SK-N-SH treated with all-trans-retinoic acid at 6 μM for 48 hours (cell line): Measurements from ENCODE around the gene RAI14.

Experiments used
- ARNTL ChIP-seq: fragments of 450-650 bp; formaldehyde crosslinking; IDR thresholded peaks from 2 replicates; pipeline ENCODE4 v1.5.0; 2020; ENCODE audit warnings: low read depth, mild to moderate bottlenecking, moderate library complexity, borderline replicate concordance
- CSDC2 ChIP-seq: fragments of 250-450 bp; sonication (Bioruptor Pico); IDR thresholded peaks from 2 replicates; pipeline ENCODE4 v1.5.0; 2020; ENCODE audit warnings: mild to moderate bottlenecking, moderate library complexity
- GLIS3 ChIP-seq: fragments of 250-450 bp; sonication (Bioruptor Pico); IDR thresholded peaks from 2 replicates; pipeline ENCODE4 v1.5.0; 2020; ENCODE audit warnings: mild to moderate bottlenecking, moderate library complexity
- PATZ1 ChIP-seq: fragments of 250-450 bp; sonication (Bioruptor Pico); IDR thresholded peaks from 2 replicates; pipeline ENCODE4 v1.8.0; 2020; ENCODE audit warnings: mild to moderate bottlenecking, moderate library complexity, borderline replicate concordance
- POU6F1 ChIP-seq: fragments of 250-450 bp; sonication (Bioruptor Pico); IDR thresholded peaks from 2 replicates; pipeline ENCODE4 v1.8.0; 2021; ENCODE audit warnings: low read depth, mild to moderate bottlenecking, moderate library complexity, borderline replicate concordance
- PPARA ChIP-seq: fragments of 250-450 bp; sonication (Bioruptor Pico); IDR thresholded peaks from 2 replicates; pipeline ENCODE4 v1.5.0; 2020; ENCODE audit warnings: mild to moderate bottlenecking, borderline replicate concordance
- RARB ChIP-seq: fragments of 250-450 bp; sonication (Bioruptor Pico); IDR thresholded peaks from 2 replicates; pipeline ENCODE4 v1.8.0; 2021; ENCODE audit warnings: mild to moderate bottlenecking, moderate library complexity
- ZC3H10 ChIP-seq: fragments of 250-450 bp; sonication (Bioruptor Pico); IDR thresholded peaks from 2 replicates; pipeline ENCODE4 v1.5.1; 2021; ENCODE audit warnings: mild to moderate bottlenecking, moderate library complexity
- ZFP3 ChIP-seq: fragments of 250-450 bp; sonication (Bioruptor Pico); IDR thresholded peaks from 2 replicates; pipeline ENCODE4 v1.5.0; 2020; ENCODE audit warnings: mild to moderate bottlenecking, moderate library complexity
- ZFP30 ChIP-seq: fragments of 450-650 bp; formaldehyde crosslinking; IDR thresholded peaks from 2 replicates; pipeline ENCODE4 v1.5.0; 2022; ENCODE audit warnings: mild to moderate bottlenecking, moderate library complexity
- ZNF565 ChIP-seq: fragments of 450-650 bp; formaldehyde crosslinking; conservative IDR thresholded peaks from 2 replicates; pipeline ENCODE4 v1.5.0; 2020; ENCODE audit warnings: low read depth, mild to moderate bottlenecking, moderate library complexity
- ZNF8 ChIP-seq: fragments of 450-650 bp; formaldehyde crosslinking; IDR thresholded peaks from 2 replicates; pipeline ENCODE4 v1.5.0; 2020; ENCODE audit warnings: mild to moderate bottlenecking, moderate library complexity
- TF ChIP-seq, protein P1 (sequence below): fragments of 250-450 bp; sonication (Bioruptor Pico); IDR thresholded peaks from 2 replicates; pipeline ENCODE4 v1.5.1; 2021; ENCODE audit warnings: mild to moderate bottlenecking, moderate library complexity

DNA sequence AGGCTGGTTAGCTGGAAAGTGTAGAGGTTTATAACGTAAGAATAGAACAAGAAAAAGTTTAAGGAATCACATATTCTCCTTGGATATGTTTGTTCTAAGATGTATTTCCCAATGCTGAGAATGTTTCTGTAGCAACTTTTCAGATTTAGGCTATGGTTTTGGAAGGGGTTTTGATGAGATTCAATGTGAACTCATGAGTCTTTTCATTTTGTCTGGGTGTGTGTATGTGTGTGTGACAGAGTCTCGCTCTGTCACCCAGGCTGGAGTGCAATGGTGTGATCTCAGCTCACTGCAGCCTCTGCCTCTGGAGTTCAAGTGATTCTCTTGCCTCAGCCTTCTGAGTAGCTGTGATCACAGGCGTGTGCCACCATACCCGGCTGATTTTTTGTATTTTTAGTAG lies 38.6 kb downstream of the RAI14 start:
- no peak for TF ChIP-seq ZNF565 (CRISPR knock-in tag)
- TF ChIP-seq PPARA (CRISPR knock-in tag): no peak
- no peak for TF ChIP-seq ARNTL (CRISPR knock-in tag)
- no peak for TF ChIP-seq ZFP30 (CRISPR knock-in tag)
- no peak for TF ChIP-seq GLIS3 (CRISPR knock-in tag)
- TF ChIP-seq PATZ1 (CRISPR knock-in tag): no peak
- no peak for TF ChIP-seq ZC3H10 (CRISPR knock-in tag)
- TF ChIP-seq POU6F1 (CRISPR knock-in tag): no peak
- TF ChIP-seq ZFP3 (CRISPR knock-in tag): no peak
- no peak for TF ChIP-seq CSDC2 (CRISPR knock-in tag)
- TF ChIP-seq ZNF8: no peak
- no peak for TF ChIP-seq RARB (CRISPR knock-in tag)
- TF ChIP-seq, protein P1, sequence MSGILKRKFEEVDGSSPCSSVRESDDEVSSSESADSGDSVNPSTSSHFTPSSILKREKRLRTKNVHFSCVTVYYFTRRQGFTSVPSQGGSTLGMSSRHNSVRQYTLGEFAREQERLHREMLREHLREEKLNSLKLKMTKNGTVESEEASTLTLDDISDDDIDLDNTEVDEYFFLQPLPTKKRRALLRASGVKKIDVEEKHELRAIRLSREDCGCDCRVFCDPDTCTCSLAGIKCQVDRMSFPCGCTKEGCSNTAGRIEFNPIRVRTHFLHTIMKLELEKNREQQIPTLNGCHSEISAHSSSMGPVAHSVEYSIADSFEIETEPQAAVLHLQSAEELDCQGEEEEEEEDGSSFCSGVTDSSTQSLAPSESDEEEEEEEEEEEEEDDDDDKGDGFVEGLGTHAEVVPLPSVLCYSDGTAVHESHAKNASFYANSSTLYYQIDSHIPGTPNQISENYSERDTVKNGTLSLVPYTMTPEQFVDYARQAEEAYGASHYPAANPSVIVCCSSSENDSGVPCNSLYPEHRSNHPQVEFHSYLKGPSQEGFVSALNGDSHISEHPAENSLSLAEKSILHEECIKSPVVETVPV (CRISPR knock-in tag): no peak
